IPS-11a (cell line): ENCODE results near the gene NTM.

Source experiments
- H3K4me3 ChIP-seq: one replicate; pipeline ENCODE4 v1.5.1; 2013; ENCODE audit warnings: low read depth, low read length, control low read depth

NTM gene

GRCh38 chr11:132078264-132079076, 708.1 kb downstream of the NTM start:
- H3K4me3 ChIP-seq, result no peak overlapping the region

DNA sequence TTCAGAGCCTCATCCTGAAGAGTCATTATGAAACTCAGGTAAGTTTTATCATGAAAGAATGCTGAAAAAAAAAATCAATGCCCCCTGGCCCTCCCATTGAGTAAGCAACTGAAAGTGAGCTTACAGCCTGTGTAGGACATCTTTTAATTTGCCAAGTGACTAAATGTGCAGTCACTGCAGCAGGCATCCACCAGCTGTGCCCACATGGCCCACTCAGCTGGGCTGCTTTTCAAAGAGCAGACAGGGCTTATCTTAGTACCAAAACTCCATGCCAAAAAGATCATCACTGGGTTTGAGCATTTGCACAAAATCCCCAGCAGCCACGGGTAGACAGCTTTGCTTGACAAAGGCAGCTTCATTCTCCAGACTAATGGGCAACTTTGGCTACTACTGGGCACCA, 709.7 kb downstream of the NTM start:
- H3K4me3 ChIP-seq, result no peak overlapping the region

- H3K4me3 ChIP-seq, result no peak overlapping the region
These were observed 712.2 kb downstream of the NTM start for GRCh38 chr11:132082566-132082965.

GRCh38 chr11:132084433-132084832, 714.0 kb downstream of the NTM start:
- no peak overlapping the region for H3K4me3 ChIP-seq

GRCh38 chr11:132087148-132087547, 716.7 kb downstream of the NTM start:
- H3K4me3 ChIP-seq, result no peak overlapping the region

DNA sequence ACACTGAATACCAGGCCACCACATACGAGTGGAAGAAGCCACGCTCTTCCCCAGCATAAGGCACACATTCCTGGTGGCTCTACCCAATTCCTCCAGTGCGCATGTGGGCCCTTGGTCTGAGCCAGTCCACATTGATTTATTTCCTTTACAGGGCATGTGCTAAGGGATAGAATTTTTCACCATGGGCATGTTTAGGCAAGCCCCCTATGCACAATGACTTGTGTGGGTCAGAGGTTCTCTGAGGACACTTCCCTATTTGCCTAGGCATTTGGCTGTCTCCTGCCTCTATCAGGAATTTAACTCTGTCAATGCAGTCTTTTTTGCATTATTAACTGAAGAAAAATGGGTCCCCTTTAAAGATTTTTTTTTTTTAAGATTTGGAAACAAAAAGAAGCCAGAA, 718.1 kb downstream of the NTM start:
- no peak overlapping the region for H3K4me3 ChIP-seq

DNA sequence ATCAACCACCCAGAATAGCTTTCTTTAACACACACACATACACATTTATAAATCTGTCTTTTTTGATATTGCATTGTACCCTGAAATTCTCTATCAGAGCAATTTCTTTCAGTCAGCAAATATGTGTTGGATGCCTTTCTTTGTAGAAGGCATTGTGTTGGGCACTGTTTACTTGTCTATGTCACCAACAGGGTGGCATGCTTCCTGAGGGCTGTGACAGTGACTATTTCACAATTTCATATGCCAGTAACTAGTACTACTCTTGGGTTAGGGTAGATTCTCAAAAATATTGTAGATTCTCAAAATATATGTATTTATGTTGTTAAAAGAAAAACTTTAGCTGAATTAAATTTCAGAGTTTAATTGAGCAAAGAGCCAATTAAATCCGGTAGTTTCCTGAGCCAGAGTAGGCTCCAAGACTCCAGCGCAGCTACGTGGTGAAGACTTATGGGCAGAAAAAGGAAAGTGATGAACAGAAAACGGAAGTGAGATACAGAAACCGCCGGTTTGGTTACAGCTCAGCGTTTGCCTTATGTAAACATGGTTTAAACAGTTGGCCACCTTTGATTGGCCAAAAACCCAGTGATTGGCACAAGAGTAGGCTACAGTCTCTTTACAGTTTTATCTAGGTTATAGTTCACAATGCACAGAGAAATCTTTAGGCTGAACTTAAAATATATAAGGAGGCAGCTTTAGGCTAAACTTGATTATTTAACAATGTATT, 723.3 kb downstream of the NTM start:
- no peak overlapping the region for H3K4me3 ChIP-seq

- no peak overlapping the region for H3K4me3 ChIP-seq
These were observed 724.2 kb downstream of the NTM start for GRCh38 chr11:132094598-132094997.

DNA sequence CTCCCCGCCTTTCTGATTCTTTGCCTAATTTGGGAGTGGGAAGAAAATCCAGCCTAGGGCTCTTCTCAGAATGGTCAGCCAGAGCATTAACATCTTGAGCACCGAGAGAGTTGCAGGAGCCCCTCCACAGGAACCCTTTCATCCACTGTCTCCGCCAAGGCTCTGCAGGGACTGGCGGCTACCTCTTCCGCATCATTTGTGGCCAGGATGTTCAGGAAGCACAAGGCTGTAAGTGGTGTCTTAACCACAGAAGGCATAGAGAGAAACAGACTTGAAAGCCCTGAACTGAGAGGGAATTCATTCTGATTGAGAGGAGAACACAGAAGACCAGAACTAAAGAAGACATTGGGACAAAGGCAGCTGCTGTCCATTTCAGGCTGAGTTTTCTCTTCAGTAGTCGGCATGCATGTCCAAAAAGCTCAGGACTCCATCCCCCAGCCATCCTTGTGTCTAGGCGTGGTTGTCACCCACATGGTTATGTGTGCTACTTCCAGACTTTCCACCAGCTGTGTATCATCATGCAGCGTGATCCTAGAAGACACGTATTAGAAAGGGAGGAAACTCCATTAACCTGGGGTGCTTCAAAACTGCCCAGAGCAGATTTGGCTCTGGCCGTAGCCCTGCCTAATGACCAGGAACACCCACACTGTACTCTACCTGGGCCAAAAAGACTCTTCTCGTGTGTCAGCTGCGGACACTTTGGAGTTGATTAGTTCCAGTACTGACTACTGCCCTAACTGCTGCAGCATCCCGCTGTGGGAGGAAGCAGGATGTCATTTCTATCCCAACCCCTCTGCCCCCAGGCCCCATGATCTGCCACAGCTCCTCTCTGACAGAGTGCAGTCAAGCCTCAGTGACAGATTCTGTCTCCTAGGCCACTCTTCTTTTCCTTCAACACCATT, 725.1 kb downstream of the NTM start:
- no peak overlapping the region for H3K4me3 ChIP-seq

GRCh38 chr11:132096132-132096825, 725.9 kb downstream of the NTM start:
- no peak overlapping the region for H3K4me3 ChIP-seq

DNA sequence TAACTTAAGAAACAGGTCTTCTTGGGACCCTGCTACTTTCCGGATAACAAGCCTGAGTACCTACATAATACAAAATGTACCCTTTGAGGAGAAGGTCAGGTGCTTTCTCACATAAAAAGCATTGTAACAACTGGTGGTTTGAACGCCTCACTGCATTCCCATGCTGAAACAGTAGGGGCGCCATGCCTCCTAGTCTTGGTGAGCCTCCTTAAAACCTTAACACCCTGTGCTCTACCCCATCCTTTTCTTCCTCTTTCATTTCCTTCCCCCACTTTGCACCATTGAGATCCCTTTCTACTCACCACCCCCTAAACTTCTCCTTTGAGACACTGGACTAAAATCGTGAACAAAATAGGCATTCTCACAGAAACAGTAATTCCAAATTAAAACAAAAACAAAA, 729.3 kb downstream of the NTM start:
- no peak overlapping the region for H3K4me3 ChIP-seq

GRCh38 chr11:132100583-132100982, 730.2 kb downstream of the NTM start:
- no peak overlapping the region for H3K4me3 ChIP-seq

DNA sequence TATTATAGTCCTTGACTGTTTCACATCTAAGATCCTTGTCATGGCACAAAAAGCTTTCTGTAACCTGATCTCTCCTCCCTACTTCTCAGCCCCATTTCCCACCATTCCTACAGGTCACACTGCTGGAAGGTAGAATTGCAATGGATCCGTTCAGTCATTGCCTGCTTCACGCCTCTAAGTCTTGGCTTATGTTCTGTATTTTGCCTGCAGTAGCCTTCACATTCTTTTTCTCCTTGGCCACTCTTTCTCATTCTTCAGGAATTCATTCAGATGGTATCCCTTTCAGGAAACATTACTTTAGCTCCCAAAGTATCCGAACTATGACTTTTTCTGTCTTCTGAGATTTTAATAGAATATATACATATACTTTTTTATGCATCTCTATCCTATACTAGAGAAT, 731.5 kb downstream of the NTM start:
- H3K4me3 ChIP-seq, result no peak overlapping the region

GRCh38 chr11:132103021-132103420, 732.6 kb downstream of the NTM start:
- no peak overlapping the region for H3K4me3 ChIP-seq

- H3K4me3 ChIP-seq, result no peak overlapping the region
These were observed 735.9 kb downstream of the NTM start for GRCh38 chr11:132106096-132106982.

DNA sequence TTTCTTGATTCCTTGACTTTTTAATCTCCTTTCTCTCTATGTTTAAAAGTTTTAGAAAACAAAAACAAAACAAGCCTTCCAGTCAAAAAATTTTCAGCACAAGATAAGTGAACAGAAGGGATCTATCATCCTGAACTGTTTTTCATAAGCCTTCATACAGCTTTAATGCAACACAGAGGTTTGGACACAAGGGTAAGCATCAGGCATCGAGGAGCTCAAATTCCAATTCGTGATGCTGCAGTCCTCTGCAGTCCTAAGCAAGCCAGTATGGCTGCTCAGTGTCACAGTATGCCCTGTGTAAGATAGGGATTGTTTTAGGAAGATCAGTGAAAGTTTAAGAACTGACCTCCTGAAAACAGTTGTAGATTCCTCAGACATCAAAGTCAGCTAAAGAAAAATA, 740.9 kb downstream of the NTM start:
- no peak overlapping the region for H3K4me3 ChIP-seq

DNA sequence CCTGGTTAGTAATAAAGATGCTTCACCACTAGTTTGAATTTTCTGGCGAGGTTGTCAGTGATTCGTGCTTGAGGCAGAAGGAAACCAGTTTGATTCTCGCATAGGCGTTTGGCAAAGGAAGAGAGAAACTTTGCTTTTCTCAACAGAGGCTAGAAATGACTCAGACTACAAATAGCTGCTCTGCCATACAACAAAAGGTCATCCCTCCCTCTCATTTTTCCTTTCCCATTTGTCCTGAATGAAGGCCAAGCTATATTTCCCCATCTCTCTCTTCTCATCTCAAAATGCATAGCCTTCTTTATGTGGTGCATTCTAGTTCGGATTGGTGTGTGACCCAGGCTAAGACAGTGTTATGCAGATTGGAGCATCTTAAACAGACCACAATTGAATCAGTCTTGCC, 741.4 kb downstream of the NTM start:
- no peak overlapping the region for H3K4me3 ChIP-seq

DNA sequence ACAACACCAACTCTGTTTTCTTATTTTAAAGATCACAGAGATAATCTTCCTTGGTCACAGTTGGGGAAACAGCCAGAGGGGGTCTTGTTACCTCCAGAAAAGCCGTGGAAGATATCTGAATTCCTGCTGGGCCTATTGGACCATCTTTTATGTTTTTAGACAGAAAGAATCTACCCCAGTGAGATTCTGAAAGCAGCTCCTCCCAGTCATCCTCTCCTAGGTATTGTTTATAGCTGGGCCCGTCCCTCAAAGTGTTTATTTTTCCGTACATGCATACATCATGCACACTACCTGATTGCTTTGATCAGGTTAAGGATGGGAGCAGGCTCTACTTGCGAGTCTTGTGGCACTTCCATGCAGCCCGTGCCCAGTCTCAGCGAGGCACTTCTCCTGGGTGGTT, 742.4 kb downstream of the NTM start:
- no peak overlapping the region for H3K4me3 ChIP-seq

DNA sequence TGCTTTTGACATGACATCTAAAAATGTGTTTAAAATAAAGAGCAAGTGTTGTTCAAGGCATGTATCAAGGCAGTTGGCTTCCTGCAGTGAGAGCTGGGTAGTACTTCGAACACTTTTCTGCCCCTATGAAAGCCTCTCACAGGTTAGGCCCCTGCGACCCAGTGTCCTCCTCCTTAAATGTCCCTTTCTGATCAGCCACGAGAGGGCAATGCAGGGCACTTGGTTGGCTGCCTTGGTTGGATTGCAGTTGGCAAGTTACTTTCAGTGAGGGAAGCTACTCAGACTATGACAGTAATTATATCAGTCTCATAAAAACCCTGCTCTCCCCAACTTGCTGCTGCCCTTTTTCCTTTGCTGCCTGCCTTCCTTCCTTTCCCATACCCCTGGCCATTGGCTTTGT, 743.8 kb downstream of the NTM start:
- H3K4me3 ChIP-seq, result no peak overlapping the region

GRCh38 chr11:132114743-132115142, 744.3 kb downstream of the NTM start:
- H3K4me3 ChIP-seq, result no peak overlapping the region
